IMR-90 (cell line): ENCODE measurements around the gene ZSCAN16. TPM values are rescaled to one million over a fixed set of nuclear protein-coding genes. Genes with fewer than 3 reads are reported as not detected.

Experiments
- ATAC-seq: fragments of 200-7000 bp; cut with Tn5 transposase; 2 replicates; pipeline ENCODE4 v1.9.1; 2020; ENCODE audit warnings: low read depth, mild to moderate bottlenecking, moderate library complexity
- BruUV-seq: library from RNA; stranded (reverse); fragments of 400-500 nt; replicated peaks from 2 replicates; lab custom pipeline; 2021; lab: Mats Ljungman, UMichigan
- CTCF ChIA-PET: fragments of 300-600 bp; formaldehyde crosslinking; extraction: SDS; loops from one replicate; lab custom pipeline; 2021; ENCODE audit warnings: antibody characterized with exemption; lab: Yijun Ruan, JAX
- POLR2A ChIA-PET: fragments of 300-600 bp; sonication (Branson Sonifier 250); formaldehyde crosslinking; loops from one replicate; lab custom pipeline; 2022; ENCODE audit warnings: antibody characterized with exemption; ENCODE audit not compliant: unreplicated experiment; lab: Charles Lee
- DNase-seq: peaks from one replicate; pipeline ENCODE4 v3.0.0; 2013
- H2AFZ ChIP-seq: replicated peaks from 2 replicates; pipeline ENCODE3; 2013; ENCODE audit warnings: low read length, mild to moderate bottlenecking; ENCODE audit not compliant: poor library complexity
- H2AK5ac ChIP-seq: 2 replicates; pipeline ENCODE4 v1.6.1; 2013; ENCODE audit warnings: low read depth, low read length, inconsistent platforms
- H2AK9ac ChIP-seq: replicated peaks from 2 replicates; pipeline ENCODE3; 2013; ENCODE audit warnings: mild to moderate bottlenecking, low read depth, low read length, moderate library complexity; ENCODE audit not compliant: poor library complexity
- H2BK120ac ChIP-seq: 2 replicates; pipeline ENCODE4 v1.6.1; 2013; ENCODE audit warnings: low read depth, low read length, inconsistent platforms
- H2BK15ac ChIP-seq: 3 replicates; pipeline ENCODE4 v1.6.1; 2013; ENCODE audit warnings: low read depth, low read length, inconsistent platforms
- H2BK20ac ChIP-seq: 2 replicates; pipeline ENCODE4 v1.6.1; 2013; ENCODE audit warnings: low read depth, mild to moderate bottlenecking, inconsistent platforms, low read length, moderate library complexity
- H2BK5ac ChIP-seq: 2 replicates; pipeline ENCODE4 v1.6.1; 2013; ENCODE audit warnings: mild to moderate bottlenecking, low read depth, low read length, inconsistent platforms; ENCODE audit not compliant: poor library complexity, severe bottlenecking
- H3K14ac ChIP-seq: replicated peaks from 2 replicates; pipeline ENCODE4 v1.6.1; 2013; ENCODE audit warnings: low read depth, low read length, inconsistent platforms
- H3K18ac ChIP-seq: 2 replicates; pipeline ENCODE4 v1.6.1; 2013; ENCODE audit warnings: low read depth, low read length, control low read depth
- H3K23ac ChIP-seq: 2 replicates; pipeline ENCODE4 v1.6.1; 2013; ENCODE audit warnings: low read depth, low read length, inconsistent platforms
- H3K27ac ChIP-seq: 2 replicates; pipeline ENCODE4 v1.5.1; 2013; ENCODE audit warnings: mild to moderate bottlenecking, control low read depth, low read length; ENCODE audit not compliant: insufficient read depth
- H3K27me3 ChIP-seq: 2 replicates; pipeline ENCODE4 v1.6.1; 2013; ENCODE audit warnings: low read length; ENCODE audit not compliant: control insufficient read depth, insufficient read depth
- H3K36me3 ChIP-seq: 2 replicates; pipeline ENCODE4 v1.6.1; 2013; ENCODE audit warnings: low read length, mixed read lengths; ENCODE audit not compliant: control insufficient read depth, insufficient read depth
- H3K4ac ChIP-seq: 2 replicates; pipeline ENCODE4 v1.6.1; 2013; ENCODE audit warnings: low read depth, low read length, inconsistent platforms
- H3K4me1 ChIP-seq: 2 replicates; pipeline ENCODE4 v1.6.1; 2013; ENCODE audit warnings: low read length, mixed read lengths; ENCODE audit not compliant: control insufficient read depth, insufficient read depth
- H3K4me2 ChIP-seq: 2 replicates; pipeline ENCODE4 v1.6.1; 2013; ENCODE audit warnings: low read depth, mild to moderate bottlenecking, control low read depth, low read length, moderate library complexity
- H3K4me3 ChIP-seq: 2 replicates; pipeline ENCODE4 v1.5.1; 2013; ENCODE audit warnings: low read depth, mild to moderate bottlenecking, control low read depth, low read length, moderate library complexity; ENCODE audit not compliant: insufficient read depth
- H3K56ac ChIP-seq: 2 replicates; pipeline ENCODE4 v1.6.1; 2013; ENCODE audit warnings: low read length, inconsistent platforms; ENCODE audit not compliant: insufficient read depth; ENCODE audit errors: extremely low read depth
- H3K79me1 ChIP-seq, 2 experiments: 2 replicates each; pipeline ENCODE4 v1.6.1; 2013; ENCODE audit warnings: low read length in 2 of 2, inconsistent platforms in 1 of 2, low read depth in 1 of 2
- H3K9ac ChIP-seq: 2 replicates; pipeline ENCODE4 v1.6.1; 2013; ENCODE audit warnings: low read depth, low read length, control low read depth
- H3K9me1 ChIP-seq: 2 replicates; pipeline ENCODE4 v1.6.1; 2013; ENCODE audit warnings: low read length, inconsistent platforms; ENCODE audit not compliant: insufficient read depth
- H3K9me3 ChIP-seq: 2 replicates; pipeline ENCODE4 v1.6.1; 2013; ENCODE audit warnings: low read length; ENCODE audit not compliant: control insufficient read depth, insufficient read depth
- H4K20me1 ChIP-seq: 2 replicates; pipeline ENCODE4 v1.6.1; 2013; ENCODE audit warnings: low read length, inconsistent platforms; ENCODE audit not compliant: insufficient read depth
- H4K5ac ChIP-seq: 2 replicates; pipeline ENCODE4 v1.6.1; 2013; ENCODE audit warnings: mild to moderate bottlenecking, low read depth, low read length, control low read depth
- H4K8ac ChIP-seq, 2 experiments: 2 replicates each; pipeline ENCODE4 v1.6.1; 2013; ENCODE audit warnings: low read depth in 2 of 2, low read length in 2 of 2, control low read depth in 1 of 2, inconsistent platforms in 1 of 2
- H4K91ac ChIP-seq: 2 replicates; pipeline ENCODE4 v1.6.1; 2013; ENCODE audit warnings: low read depth, low read length, inconsistent platforms; ENCODE audit not compliant: insufficient read depth
- BHLHE40 ChIP-seq: fragments of 150-350 bp; IDR thresholded peaks from 2 replicates; pipeline ENCODE4 v1.6.1; 2016; ENCODE audit warnings: mild to moderate bottlenecking, low read depth, low read length
- CTCF ChIP-seq: conservative IDR thresholded peaks from 2 replicates; pipeline ENCODE4 v1.5.1; 2012; ENCODE audit warnings: mild to moderate bottlenecking, low read depth, low read length, improper control_type of control experiment
- MAFK ChIP-seq: IDR thresholded peaks from 2 replicates; pipeline ENCODE4 v1.6.1; 2012; ENCODE audit warnings: low read depth, low read length, improper control_type of control experiment
- WGBS, 2 experiments: methylation state at CpG; one replicate each; pipeline versions ENCODE4 v1.1.5 to v1.1.7; 2013; ENCODE audit warnings: missing lambda C conversion rate in 2 of 2; ENCODE audit not compliant: insufficient read length in 1 of 2; ENCODE audit errors: extremely low coverage in 2 of 2; 5-methylcytosine and 5-hydroxymethylcytosine counted together
- dilution Hi-C: fragments of 300-500 bp; cut with HindIII; formaldehyde crosslinking; loops from one replicate; pipeline ENCODE4 v1.14.3; 2018; ENCODE audit warnings: low sequenced_read_pairs; ENCODE audit not compliant: unreplicated experiment
- in situ Hi-C: fragments of 300-500 bp; cut with MboI; formaldehyde crosslinking; loops from 3 replicates; pipeline ENCODE4 v1.14.3; 2019; ENCODE audit warnings: low sequenced_read_pairs, inconsistent platforms, mixed read lengths
- intact Hi-C: fragments of 100-400 bp; cut with micrococcal nuclease; formaldehyde crosslinking; loops from 2 replicates; pipeline ENCODE4 v1.10.0; 2022
- polyA plus RNA-seq, 3 experiments: library from polyadenylated mRNA; depleted of rRNA; stranded (reverse); fragments of >200 nt; gene quantifications; 2 replicates each; pipeline ENCODE4 v1.2.3, GENCODE V29; 2012; ENCODE audit warnings: low replicate concordance in 1 of 3
- total RNA-seq: library from RNA; depleted of rRNA; stranded (reverse); fragments of >200 nt; gene quantifications from 2 replicates; pipeline ENCODE4 v1.2.3, GENCODE V29; 2012

The ZSCAN16 gene
- total and polyA plus RNA-seq, 2 of the 4 experiments (the other 2 are of a cell fraction) = 1.8 to 3.0 TPM

GRCh38 chr6:28167068-28167467 is 42.7 kb downstream of the ZSCAN16 start:
- no peak overlapping the region for H2BK20ac ChIP-seq
- peaks cover 3% of the 10 kb centered on the region in 2 experiments; a peak in 2 of 4 replicates for H3K79me1 ChIP-seq
- H3K18ac ChIP-seq = peak overlapping the region; percentile 49; the same call in 1 of the 2 replicates
- no peak overlapping the region for H2BK5ac ChIP-seq
- peak overlapping the region; percentile 40; the same call in 1 of the 2 replicates for H3K4me2 ChIP-seq
- H3K4me1 ChIP-seq = no peaks in the 10 kb centered on the region; the same call in 1 of the 2 replicates
- BruUV-seq = no TSS peak
- no peak overlapping the region for H3K23ac ChIP-seq
- H4K91ac ChIP-seq = no peak overlapping the region
- H2AFZ ChIP-seq = no peak overlapping the region
- no peak overlapping the region for H4K5ac ChIP-seq
- in situ Hi-C loops (no loop called here), dilution Hi-C loops (no loop called here), intact Hi-C loops (no loop called here)
- H4K8ac ChIP-seq = no peak overlapping the region
- no peak overlapping the region for H2BK120ac ChIP-seq
- no peak overlapping the region for H3K9ac ChIP-seq
- H3K4ac ChIP-seq = no peak overlapping the region
- H3K27ac ChIP-seq = no peak overlapping the region
- TF ChIP-seq CTCF (no peak), BHLHE40 (0 out of 2 replicates have a peak, but pooled peaks have one; percentile 7), MAFK (peak; percentile 48)
- peak; percentile 59 for ATAC-seq
- no peak overlapping the region for H3K4me3 ChIP-seq
- no peak overlapping the region for H3K14ac ChIP-seq
- H2AK9ac ChIP-seq = no peak overlapping the region
- no peaks in the 10 kb centered on the region for H3K9me1 ChIP-seq
- peak; percentile 92 for DNase-seq
- H3K9me3 ChIP-seq = no peaks in the 10 kb centered on the region
- H2AK5ac ChIP-seq = no peak overlapping the region
- ChIA-PET POLR2A (no interaction called here), CTCF (interaction anchor here (0.6 kb wide), 1 partner anchor 200 kb away, joined by 3 read pairs; no protein-coding TSS in a partner anchor)
- H4K20me1 ChIP-seq = no peaks in the 10 kb centered on the region
- no peaks in the 10 kb centered on the region for H3K27me3 ChIP-seq
- H2BK15ac ChIP-seq = no peak overlapping the region
- H3K56ac ChIP-seq = no peak overlapping the region
- H3K36me3 ChIP-seq = no peaks in the 10 kb centered on the region
- WGBS, 2 experiments = no CpG with 5 or more reads among the region's 4 CpGs
